Smooth muscle cell of the brain vasculature (primary cell): ENCODE data around the gene CIBAR2.

ENCODE experiments used
- DNase-seq: peaks from one replicate; pipeline ENCODE4 v3.0.0-alpha.2; 2012; ENCODE audit warnings: low read depth, low spot score

CIBAR2 gene

DNA sequence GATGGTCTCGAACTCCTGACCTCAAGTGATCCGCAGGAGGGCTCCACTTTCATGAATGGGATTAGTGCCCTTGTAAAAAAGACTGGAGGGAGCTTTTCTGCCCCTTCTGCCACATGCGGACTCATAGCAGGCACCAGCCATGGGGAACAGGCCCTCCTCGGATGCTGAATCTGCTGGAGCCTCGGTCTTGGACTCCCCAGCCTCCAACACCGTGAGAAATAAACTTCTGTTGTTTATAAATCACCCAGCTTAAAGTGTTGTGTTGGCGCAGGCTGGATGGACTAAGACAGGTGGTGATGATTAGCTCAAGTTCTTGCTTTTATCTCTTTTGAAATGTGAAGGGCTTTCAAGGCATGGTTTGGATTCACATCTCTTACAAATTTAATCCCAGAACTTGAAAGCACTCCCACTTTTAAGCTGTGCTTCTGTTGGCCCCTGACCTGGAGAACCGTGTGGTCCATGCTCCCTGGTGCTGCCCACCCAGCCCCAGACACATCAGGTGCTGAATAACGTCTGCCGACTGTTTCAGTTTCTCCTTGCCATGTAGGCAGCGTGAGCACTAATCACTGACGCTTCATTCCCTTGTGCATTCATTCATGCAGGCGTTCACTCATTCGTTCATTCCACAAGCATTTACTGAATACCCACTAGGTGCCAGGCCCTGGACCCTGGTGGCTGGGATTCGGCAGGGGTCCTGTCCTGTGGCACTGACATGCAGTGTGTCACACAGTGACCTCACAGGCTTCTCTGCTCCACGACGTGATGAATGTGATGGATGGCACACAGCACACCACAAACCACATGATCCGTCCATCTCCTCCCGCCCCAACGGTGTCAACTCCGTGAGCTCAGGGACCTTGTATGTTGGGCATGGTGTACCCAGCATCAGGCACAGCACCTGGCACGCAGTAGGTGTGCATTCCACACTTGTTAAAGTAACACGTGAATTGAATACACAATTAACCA is 8.9 kb downstream of the CIBAR2 start:
- DNase-seq, result no peak

DNA sequence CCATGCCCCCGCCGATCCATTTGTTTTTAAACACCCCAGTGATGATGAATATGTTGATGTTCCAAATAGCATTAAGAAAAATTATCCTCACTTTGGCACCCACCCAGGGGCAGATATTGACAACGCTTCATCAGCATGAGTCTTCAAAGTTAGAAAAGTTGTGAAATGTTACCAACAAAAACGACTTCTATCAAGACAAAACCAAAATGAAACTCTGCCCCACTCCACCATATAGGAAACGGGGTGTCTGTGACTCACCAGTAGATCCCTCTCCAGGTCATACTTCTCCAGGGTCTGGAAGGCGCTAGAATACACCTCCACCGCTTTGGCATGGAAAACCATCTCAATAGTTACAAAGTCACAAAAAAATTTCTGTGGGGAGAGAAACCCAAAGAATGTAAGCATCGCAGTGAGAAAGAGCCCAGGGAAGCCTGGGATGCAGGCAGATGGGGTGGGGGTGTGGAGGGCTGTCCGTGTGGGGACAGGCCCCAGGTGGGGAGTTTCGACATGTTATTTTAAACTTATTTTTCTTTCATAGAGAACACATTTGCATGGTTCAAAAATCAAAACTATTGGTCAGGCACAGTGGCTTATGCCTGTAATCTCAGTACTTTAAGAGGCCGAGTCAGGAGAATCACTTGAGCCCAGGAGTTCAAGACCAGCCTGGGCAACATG is 10.2 kb downstream of the CIBAR2 start:
- no peak for DNase-seq

DNA sequence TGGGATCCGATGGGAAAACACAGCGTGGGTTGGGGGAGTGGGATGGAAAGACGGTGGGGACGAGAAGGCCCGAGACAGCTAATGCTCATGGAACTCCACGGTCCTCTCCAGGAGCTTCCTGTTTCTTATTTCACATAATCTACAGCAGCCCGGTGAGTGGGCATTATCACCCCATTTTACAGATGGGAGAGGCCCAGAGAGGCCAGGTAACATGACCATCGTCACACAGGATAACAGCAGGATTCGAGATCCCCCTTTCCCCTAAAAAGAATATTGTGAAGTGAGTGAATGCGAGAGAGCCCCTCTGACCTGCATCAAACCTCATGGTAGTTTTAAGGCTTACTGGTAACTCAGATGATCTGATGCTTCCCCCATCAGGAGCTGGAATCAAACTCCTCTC is 12.0 kb downstream of the CIBAR2 start:
- DNase-seq, result no peak

DNA sequence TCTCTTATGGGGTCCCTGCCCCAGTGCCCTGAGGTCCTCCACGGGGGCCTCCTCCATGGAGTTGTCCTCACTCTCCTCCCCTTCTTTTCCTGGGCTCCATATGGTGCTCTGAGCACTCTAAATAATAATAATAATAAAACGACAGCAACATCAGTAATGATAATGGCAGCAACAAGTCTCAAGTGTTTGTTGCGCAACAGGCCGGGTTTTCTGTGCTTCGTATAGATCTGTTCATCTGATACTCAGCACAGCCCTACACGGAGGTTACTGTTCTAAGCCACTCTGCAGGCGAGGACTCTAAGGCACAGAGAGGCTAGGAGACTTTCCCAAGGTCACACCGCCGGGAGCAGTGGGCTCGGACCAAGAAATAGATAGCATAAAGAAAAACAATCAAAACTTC is 13.7 kb downstream of the CIBAR2 start:
- no peak for DNase-seq

DNA sequence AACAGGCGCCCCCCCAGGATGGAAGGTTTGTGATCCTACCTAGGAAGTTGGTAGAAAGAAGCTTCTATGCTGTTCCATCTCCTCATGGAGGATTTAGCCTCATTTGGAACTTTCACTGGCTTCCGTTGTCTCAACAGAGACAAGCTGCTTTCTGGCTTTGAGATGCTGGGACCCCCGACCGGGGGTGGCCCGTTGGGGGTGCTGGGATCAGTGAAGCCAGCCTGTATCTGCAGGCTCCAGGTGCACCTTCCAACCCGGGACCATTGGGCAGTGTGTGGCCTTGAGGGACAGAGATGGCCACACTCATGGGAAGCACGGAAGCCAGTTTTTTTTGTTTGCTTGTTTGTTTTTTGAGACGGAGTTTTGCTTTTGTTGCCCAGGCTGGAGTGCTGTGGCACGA is 15.4 kb downstream of the CIBAR2 start:
- DNase-seq, result no peak

DNA sequence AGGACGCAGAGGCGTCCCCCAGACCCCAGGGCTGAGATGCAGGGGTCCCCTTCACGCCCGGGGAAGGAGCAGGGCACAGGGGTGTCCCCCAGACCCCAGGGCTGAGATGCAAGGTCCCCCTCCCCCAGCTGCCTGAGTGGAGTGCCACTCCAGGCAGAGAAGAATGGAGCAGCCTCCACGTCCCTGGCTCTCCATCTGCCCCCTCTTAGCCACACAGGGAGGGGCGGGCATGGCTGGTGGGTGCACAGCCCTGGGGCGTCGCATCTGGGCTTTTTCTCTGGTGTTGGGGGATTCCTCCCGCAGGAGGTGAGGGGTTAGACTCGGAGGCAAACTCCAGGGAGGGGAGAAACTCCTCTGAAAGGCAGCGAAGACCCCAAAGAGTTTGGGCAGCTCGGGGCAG is 17.5 kb downstream of the CIBAR2 start:
- DNase-seq, result no peak

DNA sequence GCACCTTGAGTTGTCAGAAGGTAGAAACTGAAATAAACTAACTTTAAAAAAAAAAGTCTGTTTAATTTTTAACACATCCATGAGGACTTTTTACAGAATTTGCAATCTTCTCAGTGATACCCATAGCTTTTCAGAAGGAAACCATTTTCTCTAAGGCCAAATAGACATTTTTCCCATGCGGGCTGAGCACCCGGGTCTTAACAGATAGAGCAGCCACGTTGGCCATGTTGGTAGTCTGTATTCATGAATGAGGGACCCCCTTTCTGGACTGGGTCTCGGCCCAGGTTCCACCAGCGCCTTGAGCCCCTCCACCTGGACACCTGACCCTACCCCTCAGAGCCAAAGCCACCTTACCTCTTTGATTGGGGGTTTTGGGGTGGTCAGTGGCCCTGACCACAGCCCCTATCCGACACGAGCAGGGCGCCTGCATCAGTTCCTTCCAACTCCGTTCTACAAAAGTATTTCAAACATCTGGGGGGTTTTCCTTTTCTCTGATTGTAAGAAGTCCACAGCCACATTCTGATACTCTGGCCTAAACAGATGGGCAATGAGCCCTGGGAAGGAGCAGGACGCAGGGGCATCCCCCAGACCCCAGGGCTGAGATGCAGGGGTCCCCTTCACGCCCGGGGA is 18.0 kb downstream of the CIBAR2 start:
- no peak for DNase-seq

DNA sequence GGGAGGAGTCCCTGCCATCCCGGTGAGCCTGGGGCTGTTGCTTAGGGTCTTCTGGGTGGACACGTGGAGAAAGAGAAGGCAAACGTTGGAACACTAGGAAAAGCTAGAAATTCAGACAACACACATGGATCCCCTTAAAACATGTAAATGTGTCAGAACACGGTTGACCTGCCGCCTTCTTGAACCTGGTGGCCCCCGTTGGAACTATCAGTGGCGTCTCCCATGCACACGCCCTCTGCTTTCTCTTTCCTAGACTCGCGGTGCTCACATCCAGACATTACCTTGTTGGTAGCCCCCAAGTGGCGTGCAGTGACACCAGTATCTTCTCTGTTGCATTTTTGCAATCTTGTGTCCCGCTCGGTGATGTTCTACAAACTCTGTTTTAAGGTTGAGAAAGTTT is 18.6 kb downstream of the CIBAR2 start:
- no peak for DNase-seq

DNA sequence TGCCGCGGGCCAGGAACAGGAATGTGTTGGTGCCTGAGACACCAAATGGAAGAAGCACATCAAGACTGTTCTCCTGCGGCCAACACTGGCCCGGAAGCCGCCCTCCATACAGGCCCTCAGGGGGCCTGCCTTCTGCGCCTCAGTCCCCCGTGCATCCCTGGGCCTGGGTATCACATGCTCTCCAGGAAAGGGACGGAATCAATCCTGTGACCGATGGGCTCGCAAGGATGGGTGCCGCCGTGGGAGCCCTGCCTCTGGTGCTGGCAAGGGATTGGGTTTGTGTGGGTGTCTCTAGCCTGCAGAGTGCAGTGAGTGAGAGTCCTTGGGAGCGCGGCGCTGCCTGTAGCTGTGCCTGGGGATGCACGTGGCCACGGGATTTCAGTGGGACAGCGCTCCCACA is 19.4 kb downstream of the CIBAR2 start:
- DNase-seq, result no peak

DNA sequence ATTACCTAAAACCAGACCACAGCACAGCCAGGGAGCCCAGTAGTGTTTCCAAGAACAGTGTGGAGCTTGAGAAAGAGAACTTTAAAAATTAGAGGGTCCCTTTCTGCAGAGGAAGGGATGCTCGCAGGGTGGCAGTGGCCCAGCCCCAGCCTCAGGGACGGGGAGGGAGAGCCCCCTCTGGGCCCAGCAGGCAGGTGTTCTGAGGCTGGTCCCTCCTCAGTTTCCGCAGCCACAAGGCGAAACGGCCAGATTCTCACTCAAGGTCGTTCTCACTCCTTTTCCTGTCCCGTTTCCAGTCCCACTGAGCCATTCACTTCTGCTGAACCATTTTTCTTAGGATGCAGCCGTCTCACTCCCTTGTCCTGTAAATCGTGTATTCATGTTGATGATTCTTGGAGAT is 20.0 kb downstream of the CIBAR2 start:
- no peak for DNase-seq

DNA sequence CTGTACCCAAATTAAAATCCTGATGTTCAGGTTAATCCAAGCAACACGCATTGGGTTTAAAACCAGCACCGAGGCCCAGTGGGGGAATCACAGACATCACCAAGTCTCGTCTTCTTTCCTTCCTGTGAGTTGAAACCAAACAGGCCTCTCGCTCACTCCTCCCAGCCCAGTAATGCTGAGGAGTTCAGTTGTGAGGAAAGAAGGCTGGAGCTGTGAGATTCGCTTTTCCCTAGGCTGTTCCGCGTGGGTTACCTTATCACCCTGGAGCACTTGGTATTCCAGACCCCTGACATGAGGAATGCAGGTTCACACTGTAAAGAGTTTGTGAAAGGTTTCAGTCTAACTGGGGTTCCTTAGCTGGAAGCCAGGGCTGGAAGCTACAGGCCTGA is 20.8 kb downstream of the CIBAR2 start:
- DNase-seq, result no peak

DNA sequence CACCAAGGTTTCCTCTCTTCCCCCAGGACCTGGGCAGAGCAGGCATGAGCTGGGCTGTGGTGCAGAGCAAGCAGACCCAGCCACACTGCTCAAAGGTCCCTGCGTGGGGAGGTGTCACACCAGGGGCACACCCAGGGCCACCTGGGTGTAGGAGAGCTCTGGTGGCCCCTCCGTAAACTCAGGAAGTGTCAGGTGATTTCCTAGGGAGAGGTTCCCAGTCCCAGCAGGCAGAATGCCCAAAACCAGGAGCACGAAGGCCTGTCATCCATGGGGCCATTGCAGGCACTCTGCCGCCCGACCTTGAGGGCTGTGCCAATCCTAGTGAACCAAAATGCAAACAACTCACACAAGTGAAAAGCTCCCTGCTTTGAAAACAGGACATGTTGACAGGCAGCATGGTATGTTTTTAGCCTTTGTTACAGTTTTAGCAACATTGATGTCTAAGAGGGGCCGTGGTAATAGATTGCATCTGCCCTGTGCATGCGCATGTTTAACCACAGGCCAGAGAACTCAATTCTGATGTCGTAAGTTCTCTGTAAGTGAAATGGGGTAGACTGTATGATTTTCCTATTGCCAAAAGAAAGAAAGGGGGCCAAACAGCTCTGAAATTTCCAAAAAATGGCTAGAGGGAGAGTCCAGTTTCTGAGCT is 21.3 kb downstream of the CIBAR2 start:
- DNase-seq, result no peak

DNA sequence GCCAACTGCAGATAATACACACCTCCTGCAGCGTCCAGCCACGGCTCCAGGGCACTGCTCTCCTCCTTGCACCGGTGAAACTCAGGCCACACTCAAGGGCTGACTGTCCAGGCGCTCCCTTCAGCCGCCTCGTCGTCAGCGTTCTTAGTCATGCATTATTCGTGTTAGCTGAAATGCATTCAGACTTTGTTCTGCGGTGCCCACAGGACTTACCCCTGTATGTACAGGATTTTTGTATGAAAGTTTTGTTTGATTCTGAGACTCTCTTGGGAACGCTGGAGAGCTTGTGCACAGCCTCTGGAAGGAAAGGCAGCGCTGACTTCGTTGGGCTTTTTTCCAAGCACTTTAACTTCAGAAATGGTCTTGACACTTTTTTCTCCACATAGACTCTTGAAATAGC is 22.1 kb downstream of the CIBAR2 start:
- no peak for DNase-seq

DNA sequence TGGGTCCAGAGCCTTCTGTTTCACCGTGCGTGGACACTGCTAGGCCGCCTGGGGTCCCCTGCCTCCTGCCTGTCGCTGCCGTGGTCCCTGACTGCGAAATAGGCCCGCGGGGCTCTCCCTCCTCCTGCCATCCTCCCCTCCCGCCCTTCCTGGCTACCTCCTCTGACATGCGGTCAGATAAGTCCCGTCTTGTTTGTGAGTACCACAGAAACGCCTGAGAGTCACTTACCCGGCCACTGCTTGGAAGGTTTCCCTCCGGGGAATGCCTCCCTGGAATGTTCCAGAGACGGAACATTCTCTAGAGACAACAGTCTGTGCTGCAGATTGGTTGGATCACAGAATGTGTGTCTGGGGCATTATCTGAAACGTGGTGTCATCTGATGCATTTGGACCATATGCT is 22.7 kb downstream of the CIBAR2 start:
- DNase-seq, result no peak

DNA sequence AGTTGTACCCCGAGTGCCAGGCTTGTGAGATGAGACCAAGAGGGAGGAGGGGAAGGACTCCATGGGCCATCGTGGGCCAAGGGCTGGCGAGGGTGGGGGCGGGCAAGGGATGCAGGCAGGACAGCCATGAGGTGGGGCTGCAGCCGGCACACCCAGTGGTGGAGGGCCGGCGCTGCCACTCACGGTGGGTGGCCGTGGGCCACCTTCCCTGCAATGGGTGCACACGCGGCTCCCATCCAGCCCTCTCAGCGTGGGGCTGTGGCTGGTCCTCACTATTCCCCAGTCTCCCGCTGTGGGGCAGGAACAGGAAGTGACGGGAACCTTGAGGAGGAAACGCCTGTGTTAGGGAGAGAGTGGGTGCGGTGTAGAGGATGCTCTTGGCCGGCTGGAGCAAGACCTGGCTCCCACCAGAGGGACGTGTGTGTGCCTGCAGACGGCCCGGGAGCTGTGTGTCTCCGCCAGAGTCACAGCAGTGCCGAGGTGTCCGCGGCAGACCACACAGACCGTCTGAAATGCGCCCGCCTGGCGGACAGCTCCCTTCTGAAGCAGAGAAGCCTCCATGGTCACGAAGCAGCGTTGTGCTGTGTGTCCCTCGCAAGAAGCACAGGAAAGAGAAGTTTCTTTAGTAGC is 23.6 kb downstream of the CIBAR2 start:
- no peak for DNase-seq

DNA sequence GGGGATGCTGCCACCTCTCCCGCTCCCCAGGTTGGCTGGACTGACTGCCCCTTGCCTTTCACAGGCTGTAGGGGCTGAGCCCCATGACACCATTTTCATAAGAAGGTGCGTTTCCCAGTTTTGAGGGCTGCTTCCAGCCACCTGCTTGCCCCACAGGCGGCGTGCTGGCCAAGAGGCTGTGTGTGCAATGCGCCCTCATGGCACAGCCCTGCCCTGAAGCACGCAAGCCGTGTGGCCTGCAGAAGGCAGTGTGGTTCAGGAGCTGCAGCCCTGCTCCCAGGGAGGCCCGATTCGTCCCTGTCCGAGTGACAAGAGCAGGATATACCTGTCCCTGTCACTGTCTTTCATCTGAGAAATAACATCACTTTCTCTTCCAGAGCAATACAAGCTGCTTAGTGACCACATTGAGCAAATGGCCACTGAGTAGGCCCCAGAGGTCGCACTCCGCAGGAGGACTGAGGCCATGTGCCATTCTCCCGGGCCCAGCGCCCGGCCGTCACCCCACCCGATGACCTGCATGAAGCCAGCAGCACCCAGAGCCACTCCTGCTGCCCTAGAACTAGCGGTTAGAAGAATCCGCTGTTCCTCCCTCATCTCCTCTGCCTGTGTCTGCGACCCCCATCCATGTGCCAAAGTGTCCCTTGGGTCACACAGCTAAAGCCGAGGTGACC is 24.2 kb downstream of the CIBAR2 start:
- no peak for DNase-seq

DNA sequence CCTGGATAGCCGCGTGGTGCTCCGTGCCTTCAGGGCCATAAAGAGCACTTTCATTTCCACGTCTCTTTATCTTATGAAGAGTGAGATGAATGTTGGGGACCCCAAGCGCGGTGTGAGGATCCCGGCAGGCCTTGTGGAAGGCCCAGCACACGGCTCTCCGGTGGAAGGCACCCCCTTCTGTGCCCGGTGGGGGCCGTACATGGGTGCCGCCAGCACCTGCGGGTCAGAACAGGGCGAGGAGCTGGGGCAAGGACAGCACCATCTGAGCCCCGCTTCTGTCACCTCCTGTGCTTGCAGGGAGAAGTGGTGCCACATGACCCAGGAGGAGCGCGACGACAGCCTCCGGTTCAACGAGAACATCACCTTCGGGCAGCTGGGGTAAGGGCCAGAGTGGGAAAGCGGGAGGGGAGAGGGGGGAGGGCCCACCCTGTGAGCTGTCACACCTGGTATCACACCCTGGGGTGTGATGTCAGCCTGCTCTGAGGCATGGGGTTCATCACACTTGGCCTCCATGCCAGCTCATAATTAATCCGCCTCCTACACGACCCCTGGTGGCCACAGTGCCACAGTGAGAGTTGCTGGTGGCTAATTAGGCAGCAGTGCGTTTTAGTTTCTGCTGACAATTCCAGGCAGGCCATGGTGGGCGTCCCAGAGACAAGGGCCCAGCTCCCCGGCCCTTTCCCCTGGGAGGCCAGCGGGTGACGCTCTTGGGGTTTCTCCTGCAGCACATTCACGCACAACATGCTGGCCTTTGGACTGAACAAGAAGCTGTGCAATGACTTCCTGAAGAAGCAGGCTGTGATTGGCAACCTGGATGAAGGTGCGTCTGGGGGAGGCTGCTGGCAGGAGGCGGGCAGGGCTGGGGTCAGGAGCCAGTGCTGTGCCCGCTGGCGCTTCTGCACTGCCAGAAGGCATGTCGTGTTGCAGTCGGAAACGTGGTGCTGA is 25.7 kb downstream of the CIBAR2 start:
- DNase-seq, result no peak

DNA sequence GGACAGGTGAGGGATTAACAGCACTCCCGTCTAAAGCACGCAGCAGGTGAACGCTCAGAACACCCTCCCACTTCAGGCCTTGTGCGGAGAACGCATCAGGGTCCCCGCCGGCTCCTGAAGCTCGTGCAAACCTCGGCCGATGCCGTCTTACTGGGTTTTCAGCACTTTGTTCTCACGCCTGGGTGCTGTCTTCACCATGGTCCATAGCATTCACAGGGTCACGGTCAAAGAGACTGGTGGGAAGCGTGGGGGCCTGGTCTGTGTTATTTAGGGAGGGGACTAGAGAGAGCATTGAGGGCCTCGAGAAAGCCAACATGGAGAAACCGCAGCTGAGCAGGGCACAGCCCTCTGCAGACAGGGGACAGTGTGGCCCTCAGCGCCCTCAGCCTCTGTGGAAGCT is 26.6 kb downstream of the CIBAR2 start:
- no peak for DNase-seq

DNA sequence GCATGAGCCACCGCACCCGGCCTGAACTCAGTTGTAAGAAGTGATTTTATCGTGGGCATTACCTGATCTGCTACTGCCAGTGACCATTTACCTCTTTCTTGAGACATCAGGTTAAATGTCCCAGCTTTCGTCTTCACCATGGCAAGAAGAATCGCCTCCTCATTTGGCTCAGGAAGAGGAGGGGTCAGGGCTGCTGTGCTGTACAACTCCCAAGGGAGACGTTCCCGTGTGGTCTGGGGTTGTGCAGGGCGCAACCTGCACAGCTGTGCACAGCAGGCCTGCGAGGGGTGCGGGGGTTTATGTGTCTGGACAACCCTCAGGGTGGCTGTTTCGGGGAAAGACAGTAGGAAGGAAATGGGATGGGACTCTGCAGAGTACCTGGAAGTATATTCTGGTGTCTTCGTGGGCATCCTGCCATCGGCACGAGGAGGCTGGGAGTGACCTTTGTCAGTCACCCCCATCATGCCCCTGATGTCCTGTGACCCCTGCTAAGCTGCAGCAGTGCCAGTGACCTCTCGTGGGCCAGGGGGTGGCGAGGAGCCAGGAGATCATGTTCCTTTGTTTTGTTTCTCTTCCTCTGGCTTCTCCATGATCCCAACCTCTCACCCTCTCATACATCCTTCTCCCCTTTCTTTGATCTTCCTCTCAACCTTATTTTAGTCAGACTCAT is 27.3 kb downstream of the CIBAR2 start:
- DNase-seq, result no peak
